Endodermal cell (in vitro differentiated cells): Measurements from ENCODE around the gene RGS6. TPM values are rescaled to one million over a fixed set of nuclear protein-coding genes. Genes with fewer than 3 reads are reported as not detected.

Experiments used
- DNase-seq: peaks from one replicate; pipeline ENCODE4 v3.0.0-alpha.2; 2017
- H3K27ac ChIP-seq: 2 replicates; pipeline ENCODE4 v1.5.1; 2013; ENCODE audit warnings: mild to moderate bottlenecking, low read depth, low read length, moderate library complexity
- H3K27me3 ChIP-seq: 2 replicates; pipeline ENCODE4 v1.6.1; 2013; ENCODE audit warnings: mild to moderate bottlenecking, low read length, moderate library complexity; ENCODE audit not compliant: insufficient read depth, control insufficient read depth, poor library complexity, severe bottlenecking
- H3K36me3 ChIP-seq: 2 replicates; pipeline ENCODE4 v1.7.0; 2013; ENCODE audit warnings: mild to moderate bottlenecking, low read length, moderate library complexity; ENCODE audit not compliant: control insufficient read depth, insufficient read depth
- H3K4me1 ChIP-seq: one replicate; pipeline ENCODE4 v1.7.0; 2013; ENCODE audit warnings: low read length; ENCODE audit not compliant: control insufficient read depth, insufficient read depth
- H3K4me3 ChIP-seq: 2 replicates; pipeline ENCODE4 v1.5.1; 2013; ENCODE audit warnings: mild to moderate bottlenecking, low read length, moderate library complexity
- H3K9ac ChIP-seq: 2 replicates; pipeline ENCODE4 v1.6.1; 2013; ENCODE audit warnings: mild to moderate bottlenecking, low read length, moderate library complexity; ENCODE audit not compliant: poor library complexity, severe bottlenecking; ENCODE audit errors: extremely low read depth
- H3K9me3 ChIP-seq: 2 replicates; pipeline ENCODE4 v1.6.1; 2013; ENCODE audit warnings: mild to moderate bottlenecking, low read length, moderate library complexity; ENCODE audit not compliant: control insufficient read depth
- H3K27ac Mint-ChIP-seq: 2 replicates; pipeline ENCODE4 v1.8.0; 2020; ENCODE audit warnings: mixed read lengths
- H3K27me3 Mint-ChIP-seq: 2 replicates; pipeline ENCODE4 v1.8.0; 2021; ENCODE audit warnings: mild to moderate bottlenecking, mixed read lengths; ENCODE audit not compliant: insufficient read depth
- H3K36me3 Mint-ChIP-seq: 2 replicates; pipeline ENCODE4 v1.8.0; 2020; ENCODE audit warnings: low read depth, mixed read lengths
- H3K4me1 Mint-ChIP-seq: 2 replicates; pipeline ENCODE4 v1.8.0; 2020; ENCODE audit warnings: mixed read lengths
- H3K4me3 Mint-ChIP-seq: 2 replicates; pipeline ENCODE4 v1.8.0; 2020; ENCODE audit warnings: mild to moderate bottlenecking, moderate library complexity, mixed read lengths
- H3K9me3 Mint-ChIP-seq: 2 replicates; pipeline ENCODE4 v1.8.0; 2020; ENCODE audit warnings: mild to moderate bottlenecking, mixed read lengths
- CTCF ChIP-seq: fragments of 200-600 bp; sonication (generic); conservative IDR thresholded peaks from 2 replicates; pipeline ENCODE4 v1.5.0; 2021; ENCODE audit warnings: antibody characterized with exemption, mild to moderate bottlenecking
- WGBS, 2 experiments: methylation state at CpG; one replicate each; pipeline versions ENCODE4 v1.1.5 to v1.1.7; 2013; ENCODE audit warnings: missing lambda C conversion rate in 2 of 2, mixed read lengths in 1 of 2; ENCODE audit not compliant: insufficient coverage in 1 of 2, insufficient read length in 1 of 2; 5-methylcytosine and 5-hydroxymethylcytosine counted together
- total RNA-seq, 2 donors: library from RNA; stranded (reverse); fragmentation: NEBNext Ultra II Directional in 1 of 2; extraction: Animal tissue kit (Norgen Biotek cat#: 25700) in 1 of 2; gene quantifications; 2 replicates in 1 of 2; 3 replicates in 1 of 2; pipeline ENCODE4 v1.2.1, GENCODE V29; 2021

Gene RGS6
- total RNA-seq, 2 donors from 2014 or later = 10.1 to 16.3 TPM

DNA sequence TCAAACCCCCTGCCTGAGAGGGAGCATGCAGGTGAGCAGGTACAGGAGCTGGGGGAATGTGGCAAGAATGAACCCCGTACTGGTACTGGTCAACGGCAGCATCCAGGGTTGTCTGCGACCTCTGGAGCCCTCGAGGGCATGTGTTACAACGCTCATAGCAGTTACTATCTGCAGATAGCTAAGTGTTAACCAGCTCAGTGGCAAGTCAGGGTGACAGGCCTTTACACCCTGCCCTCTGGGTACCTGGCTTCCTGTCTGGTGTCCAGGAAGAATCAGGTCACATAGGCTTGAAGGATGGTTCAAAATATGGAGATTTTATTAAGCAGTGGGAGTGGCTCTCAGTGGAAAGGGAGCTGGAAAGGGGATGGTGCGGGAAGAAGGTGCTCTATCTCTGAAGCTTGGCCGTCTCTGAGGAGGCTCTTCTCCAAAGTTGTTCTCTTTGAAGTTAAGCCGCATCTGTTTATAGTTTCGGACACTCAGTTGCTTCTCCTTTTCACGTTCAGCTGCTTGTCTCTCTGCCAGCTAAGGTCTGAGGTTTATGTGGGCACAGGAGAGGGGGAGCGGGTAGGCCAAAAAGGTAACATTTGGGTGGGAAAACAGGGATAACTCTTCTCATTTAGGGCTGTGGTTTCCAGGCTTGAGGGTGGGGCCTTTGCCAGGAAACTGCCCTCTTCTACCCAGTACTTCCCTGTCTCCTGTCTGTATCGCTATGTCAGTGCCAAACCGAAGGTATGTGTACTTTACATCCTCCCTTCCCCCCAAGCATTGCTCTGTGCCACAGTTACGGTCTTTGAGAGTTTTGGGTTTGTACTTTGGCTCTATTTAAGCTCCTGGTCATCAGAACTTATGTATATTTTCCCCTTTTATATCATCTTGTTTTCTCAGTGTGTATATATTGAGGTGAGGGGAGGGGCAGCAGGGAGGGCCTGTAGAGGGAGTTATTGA, 305.8 kb downstream of the RGS6 start:
- Histone ChIP-seq H3K4me1 (no peaks in the 10 kb centered on the region), H3K36me3 (no peaks in the 10 kb centered on the region), H3K27me3 (no peaks in the 10 kb centered on the region), H3K9me3 (peaks cover 5% of the 10 kb centered on the region), H3K27ac (no peak overlapping the region), H3K4me3 (no peak overlapping the region), H3K9ac (no peak overlapping the region)
- Mint-ChIP-seq H3K9me3 (peaks cover 18% of the 10 kb centered on the region), H3K27me3 (no peaks in the 10 kb centered on the region), H3K36me3 (peaks cover 4% of the 10 kb centered on the region), H3K27ac (no peak overlapping the region), H3K4me1 (no peaks in the 10 kb centered on the region), H3K4me3 (no peak overlapping the region)
- WGBS, 2 experiments = 84 to 94% methylated on average over 9 to 14 of the region's 14 CpGs
- TF ChIP-seq CTCF = no peak
- no peak for DNase-seq

- peaks cover 32% of the 10 kb centered on the region for H3K9me3 Mint-ChIP-seq
- no peak overlapping the region for H3K27ac ChIP-seq
- H3K27me3 Mint-ChIP-seq = no peaks in the 10 kb centered on the region
- no peak for DNase-seq
- H3K4me1 ChIP-seq = no peaks in the 10 kb centered on the region
- H3K27me3 ChIP-seq = no peaks in the 10 kb centered on the region
- no peak for TF ChIP-seq CTCF
- H3K36me3 Mint-ChIP-seq = peaks cover 23% of the 10 kb centered on the region
- no peaks in the 10 kb centered on the region for H3K36me3 ChIP-seq
- peaks cover 47% of the 10 kb centered on the region for H3K9me3 ChIP-seq
- no peak overlapping the region for H3K9ac ChIP-seq
- WGBS, 2 experiments = 90 to 96% methylated on average over 4 to 5 of the region's 5 CpGs
- no peak overlapping the region for H3K27ac Mint-ChIP-seq
- H3K4me3 Mint-ChIP-seq = no peak overlapping the region
- H3K4me3 ChIP-seq = no peak overlapping the region
- no peaks in the 10 kb centered on the region for H3K4me1 Mint-ChIP-seq
Observed at GRCh38 chr14:72243309-72244293, 311.4 kb downstream of the RGS6 start.

- Histone ChIP-seq H3K9me3 (peaks cover 47% of the 10 kb centered on the region), H3K9ac (no peak overlapping the region), H3K27me3 (no peaks in the 10 kb centered on the region), H3K4me3 (no peak overlapping the region), H3K4me1 (peaks cover 2% of the 10 kb centered on the region), H3K36me3 (no peaks in the 10 kb centered on the region), H3K27ac (no peak overlapping the region)
- H3K4me3 Mint-ChIP-seq = no peak overlapping the region
- H3K9me3 Mint-ChIP-seq = peaks cover 29% of the 10 kb centered on the region
- no peaks in the 10 kb centered on the region for H3K27me3 Mint-ChIP-seq
- H3K27ac Mint-ChIP-seq = no peak overlapping the region
- TF ChIP-seq CTCF = no peak
- WGBS, 2 experiments = 100% methylated on average over 1 of the region's 1 CpG; no CpG with 5 or more reads in 1 of the 2 experiments
- no peak for DNase-seq
- H3K36me3 Mint-ChIP-seq = peaks cover 23% of the 10 kb centered on the region
- peaks cover 12% of the 10 kb centered on the region for H3K4me1 Mint-ChIP-seq
Observed at GRCh38 chr14:72247896-72248465, 315.8 kb downstream of the RGS6 start.
